ENCODE data around the gene IL36A.

GRCh38 chr2:112995346-112995920 is 9.8 kb upstream of the IL36A start:
- TF ChIP-seq POLR2A (IDR thresholded peaks at IDR 0.05; ENCODE audit: low read length) (no peak), GATA1 (IDR thresholded peaks at IDR 0.05; ENCODE audit: low read depth, low read length) (no peak)

Measured in erythroblast (primary cell).